Kidney (tissue), 14 donors: Measurements from ENCODE around the gene PHF21A. TPM values are rescaled to one million over a fixed set of nuclear protein-coding genes. Genes with fewer than 3 reads are reported as not detected.
"Not testable (repeated sequence)": the region's sequence is repeated elsewhere in the genome, so short reads cannot be mapped to it uniquely, and the experiment has no call there.

Source experiments
- DNase-seq, 5 donors: peaks; one replicate each; pipeline ENCODE4 v3.0.0-alpha.2; 2013 to 2020
- FAIRE-seq: peaks from 2 replicates; lab custom pipeline; 2012; peaks lifted over from hg19 to GRCh38; lab: Jason Lieb, UNC
- H3K27ac ChIP-seq, 2 donors: one replicate each; pipeline ENCODE4 v1.7.0; 2013; ENCODE audit warnings: low read depth in 2 of 2, low read length in 2 of 2, inconsistent platforms in 1 of 2
- H3K27me3 ChIP-seq: one replicate; pipeline ENCODE4 v1.7.1; 2013; ENCODE audit warnings: low read length, inconsistent platforms; ENCODE audit not compliant: control insufficient read depth, insufficient read depth
- H3K36me3 ChIP-seq, 3 donors: one replicate each; pipeline versions ENCODE4 v1.7.0 to v1.7.1; 2013; ENCODE audit warnings: low read length in 3 of 3, control low read depth in 1 of 3, inconsistent platforms in 1 of 3; ENCODE audit not compliant: insufficient read depth in 3 of 3, control insufficient read depth in 2 of 3
- H3K4me1 ChIP-seq, 3 donors: one replicate each; pipeline versions ENCODE4 v1.7.0 to v1.7.1; 2013; ENCODE audit warnings: low read length in 3 of 3, inconsistent platforms in 1 of 3, low read depth in 1 of 3; ENCODE audit not compliant: control insufficient read depth in 2 of 3, insufficient read depth in 2 of 3
- H3K4me3 ChIP-seq, 3 donors: one replicate each; pipeline versions ENCODE4 v1.7.0 to v1.8.1; 2013; ENCODE audit warnings: low read length in 3 of 3, control low read depth in 1 of 3, inconsistent platforms in 1 of 3
- H3K9ac ChIP-seq, 3 donors: one replicate each; pipeline versions ENCODE4 v1.7.0 to v1.7.1; 2013; ENCODE audit warnings: low read length in 3 of 3, control low read depth in 1 of 3, inconsistent platforms in 1 of 3
- H3K9me3 ChIP-seq, 3 donors: one replicate each; pipeline versions ENCODE4 v1.7.0 to v1.7.1; 2013; ENCODE audit warnings: low read length in 3 of 3, control low read depth in 1 of 3, inconsistent platforms in 1 of 3; ENCODE audit not compliant: control insufficient read depth in 2 of 3, insufficient read depth in 1 of 3
- CTCF ChIP-seq: IDR thresholded peaks from 3 replicates; pipeline ENCODE4 v1.5.1; 2012; ENCODE audit warnings: mild to moderate bottlenecking, moderate library complexity, borderline replicate concordance; ENCODE audit not compliant: insufficient read depth; ENCODE audit errors: extremely low read depth
- intact Hi-C: fragments of 100-400 bp; cut with DNase I; formaldehyde crosslinking; loops from one replicate; pipeline ENCODE4 v1.11.1; 2022
- polyA plus RNA-seq: library from polyadenylated mRNA; stranded (reverse); fragments of 350-450 nt; fragmentation: Illumina TruSeq; extraction: RNeasy Lipid Tissue Mini Kit (QIAGEN cat#74804); gene quantifications from one replicate; pipeline ENCODE4 v1.2.3, GENCODE V29; 2014; ENCODE audit warnings: low read depth, low replicate concordance; ENCODE audit not compliant: insufficient read depth
- total RNA-seq: library from RNA; stranded (reverse); fragmentation: NEBNext Ultra II Directional; extraction: Animal tissue kit (Norgen Biotek cat#: 25700); gene quantifications from one replicate; pipeline ENCODE4 v1.2.1, GENCODE V29; 2021
- donor health status: control.
- donor health status: control.
- donor health status: control.
- donor health status: control.
- donor health status: control.
- donor health status: DM: yes; HTN: yes; CAD: no.
- donor health status: Normal renal cell carcinoma (clear cell type).

The PHF21A gene
- total and polyA plus RNA-seq, 2 donors from 2014 or later, result 9.6 to 48.2 TPM

- intact Hi-C loops, result no loop called here
- Histone ChIP-seq H3K27ac (peak overlapping the region; percentile 80 to 87), H3K4me3 (peak overlapping the region; percentile 64 to 93 (median 76)), H3K36me3 (no peaks in the 10 kb centered on the region), H3K9ac (peak overlapping the region; percentile 52 to 86 (median 63)), H3K4me1 (peaks cover 0 to 5% (median 4%) of the 10 kb centered on the region in 3 donors), H3K27me3 (no peaks in the 10 kb centered on the region), H3K9me3 (no peaks in the 10 kb centered on the region)
- FAIRE-seq (no peak), DNase-seq (peak in 1 of 5 donors; percentile 41)
- TF ChIP-seq CTCF, result no peak
These were observed 2.4 kb downstream of the PHF21A start for GRCh38 chr11:46118702-46119351.

- Histone ChIP-seq H3K4me1 (peaks cover 0 to 7% (median 4%) of the 10 kb centered on the region in 3 donors), H3K9me3 (no peaks in the 10 kb centered on the region), H3K27me3 (no peaks in the 10 kb centered on the region), H3K9ac (no peak overlapping the region), H3K36me3 (no peaks in the 10 kb centered on the region), H3K4me3 (no peak overlapping the region), H3K27ac (no peak overlapping the region)
- FAIRE-seq (no peak), DNase-seq (no peak)
- intact Hi-C loops, result no loop called here
- no peak for TF ChIP-seq CTCF
These were observed 3.4 kb downstream of the PHF21A start for GRCh38 chr11:46117842-46118241.

GRCh38 chr11:46116712-46117037, 4.6 kb downstream of the PHF21A start:
- H3K4me3 ChIP-seq, intact Hi-C loops, H3K9me3 ChIP-seq, H3K27me3 ChIP-seq, FAIRE-seq, H3K9ac ChIP-seq, H3K27ac ChIP-seq, H3K36me3 ChIP-seq, DNase-seq: not testable (repeated sequence)
- H3K4me1 ChIP-seq, result peaks cover 0 to 10% (median 4%) of the 10 kb centered on the region in 3 donors

- no peak overlapping the region for H3K27ac ChIP-seq
- no peaks in the 10 kb centered on the region for H3K27me3 ChIP-seq
- TF ChIP-seq CTCF, result no peak
- H3K9me3 ChIP-seq, result no peaks in the 10 kb centered on the region
- FAIRE-seq, result no peak
- intact Hi-C loops, result no loop called here
- no peaks in the 10 kb centered on the region for H3K36me3 ChIP-seq
- H3K4me3 ChIP-seq, result no peak overlapping the region
- no peak for DNase-seq
- H3K4me1 ChIP-seq, result peaks cover 0 to 10% (median 4%) of the 10 kb centered on the region in 3 donors
- no peak overlapping the region for H3K9ac ChIP-seq
These were observed 5.1 kb downstream of the PHF21A start for GRCh38 chr11:46116007-46116711.
